ENCODE measurements around the gene DCXR.

DCXR gene

GRCh38 chr17:82003411-82004381 lies 33.8 kb downstream of the DCXR start:
- H3K27ac ChIP-seq = peak overlapping the region in 4 of 11 experiments; percentile 22 to 55 (median 30); a peak in 6 of 22 replicates
- H3K27me3 ChIP-seq = peaks cover 0 to 64% (median 11%) of the 10 kb centered on the region in 11 experiments; a peak in 14 of 22 replicates
- peak overlapping the region in 7 of 11 experiments; percentile 1 to 53 (median 24); a peak in 9 of 22 replicates for H3K9ac ChIP-seq
- H3K4me2 ChIP-seq = peak overlapping the region; percentile 45 to 99 (median 84)
- no peak for TF ChIP-seq Cebpa-rat (IDR thresholded peaks at IDR 0.05)
- H3K36me3 ChIP-seq = peaks cover 0 to 3% (median 0%) of the 10 kb centered on the region in 11 experiments; a peak in 1 of 22 replicates
- no peak overlapping the region; a peak in 1 of 20 replicates for H3K4me3 ChIP-seq
- no peaks in the 10 kb centered on the region for H3K9me3 ChIP-seq (replicated peaks in 1 of 11)
- H4K20me1 ChIP-seq = peaks cover 71 to 100% (median 91%) of the 10 kb centered on the region in 11 experiments; a peak in 21 of 22 replicates
- peaks cover 47 to 96% (median 87%) of the 10 kb centered on the region in 10 experiments for H3K4me1 ChIP-seq

GRCh38 chr17:82001571-82002056 lies 35.9 kb downstream of the DCXR start:
- peaks cover 0 to 50% (median 0%) of the 10 kb centered on the region in 11 experiments; a peak in 12 of 22 replicates for H3K27me3 ChIP-seq
- peaks cover 47 to 86% (median 80%) of the 10 kb centered on the region in 10 experiments for H3K4me1 ChIP-seq
- H3K9me3 ChIP-seq (replicated peaks in 1 of 11) = no peaks in the 10 kb centered on the region
- TF ChIP-seq Cebpa-rat (IDR thresholded peaks at IDR 0.05) = no peak
- peaks cover 0 to 11% (median 4%) of the 10 kb centered on the region in 11 experiments; a peak in 10 of 22 replicates for H3K36me3 ChIP-seq
- peaks cover 59 to 87% (median 76%) of the 10 kb centered on the region in 11 experiments; a peak in 21 of 22 replicates for H4K20me1 ChIP-seq
- H3K27ac ChIP-seq = no peak overlapping the region
- peak overlapping the region; percentile 62 to 99 (median 84) for H3K4me2 ChIP-seq
- peak overlapping the region in 1 of 10 experiments; percentile 35; a peak in 4 of 20 replicates for H3K4me3 ChIP-seq
- H3K9ac ChIP-seq = peak overlapping the region in 7 of 11 experiments; percentile 22 to 74 (median 41); a peak in 4 of 22 replicates

GRCh38 chr17:82000803-82001570 lies 36.5 kb downstream of the DCXR start:
- no peak overlapping the region for H3K27ac ChIP-seq
- peak overlapping the region; percentile 62 to 99 (median 84) for H3K4me2 ChIP-seq
- no peaks in the 10 kb centered on the region for H3K9me3 ChIP-seq (replicated peaks in 1 of 11)
- TF ChIP-seq Cebpa-rat (IDR thresholded peaks at IDR 0.05) = no peak
- peak overlapping the region in 9 of 11 experiments; percentile 22 to 74 (median 41); a peak in 15 of 22 replicates for H3K9ac ChIP-seq
- peaks cover 0 to 46% (median 0%) of the 10 kb centered on the region in 11 experiments; a peak in 12 of 22 replicates for H3K27me3 ChIP-seq
- H4K20me1 ChIP-seq = peaks cover 55 to 86% (median 70%) of the 10 kb centered on the region in 11 experiments; a peak in 21 of 22 replicates
- H3K4me3 ChIP-seq = peak overlapping the region in 4 of 10 experiments; percentile 4 to 44 (median 30); a peak in 7 of 20 replicates
- H3K36me3 ChIP-seq = peaks cover 0 to 15% (median 4%) of the 10 kb centered on the region in 11 experiments; a peak in 10 of 22 replicates
- H3K4me1 ChIP-seq = peaks cover 47 to 81% (median 79%) of the 10 kb centered on the region in 10 experiments

GRCh38 chr17:81999976-82000802 lies 37.3 kb downstream of the DCXR start:
- TF ChIP-seq Cebpa-rat (IDR thresholded peaks at IDR 0.05) = no peak
- Histone ChIP-seq H3K27me3 (peaks cover 0 to 46% (median 0%) of the 10 kb centered on the region in 11 experiments; a peak in 12 of 22 replicates), H3K9ac (peak overlapping the region in 8 of 11 experiments; percentile 30 to 74 (median 41); a peak in 14 of 22 replicates)

GRCh38 chr17:81999587-81999975 lies 37.9 kb downstream of the DCXR start:
- peak overlapping the region in 10 of 11 experiments; percentile 62 to 99 (median 86); a peak in 18 of 22 replicates for H3K4me2 ChIP-seq
- no peak overlapping the region for H3K4me3 ChIP-seq
- peaks cover 43 to 86% (median 62%) of the 10 kb centered on the region in 11 experiments; a peak in 21 of 22 replicates for H4K20me1 ChIP-seq
- H3K36me3 ChIP-seq = peaks cover 0 to 15% (median 5%) of the 10 kb centered on the region in 11 experiments; a peak in 10 of 22 replicates
- no peak overlapping the region for H3K27ac ChIP-seq
- no peak overlapping the region for H3K9ac ChIP-seq
- H3K27me3 ChIP-seq = peaks cover 0 to 43% (median 0%) of the 10 kb centered on the region in 11 experiments; a peak in 12 of 22 replicates
- H3K4me1 ChIP-seq = peaks cover 38 to 68% (median 65%) of the 10 kb centered on the region in 10 experiments
- no peak for TF ChIP-seq Cebpa-rat (IDR thresholded peaks at IDR 0.05)
- no peaks in the 10 kb centered on the region for H3K9me3 ChIP-seq (replicated peaks in 1 of 11)

More at GRCh38 chr17:81999976-82000802, 37.3 kb downstream of the DCXR start:
- H3K4me2 ChIP-seq = peak overlapping the region; percentile 62 to 99 (median 84)
- no peak overlapping the region for H3K4me3 ChIP-seq
- H4K20me1 ChIP-seq = peaks cover 47 to 86% (median 67%) of the 10 kb centered on the region in 11 experiments; a peak in 21 of 22 replicates
- peaks cover 44 to 74% (median 72%) of the 10 kb centered on the region in 10 experiments for H3K4me1 ChIP-seq
- H3K36me3 ChIP-seq = peaks cover 0 to 15% (median 4%) of the 10 kb centered on the region in 11 experiments; a peak in 10 of 22 replicates
- no peaks in the 10 kb centered on the region for H3K9me3 ChIP-seq (replicated peaks in 1 of 11)
- no peak overlapping the region for H3K27ac ChIP-seq

- no peak for TF ChIP-seq Cebpa-rat (IDR thresholded peaks at IDR 0.05)
- Histone ChIP-seq H3K9me3 (replicated peaks in 1 of 11) (no peaks in the 10 kb centered on the region), H3K4me3 (no peak overlapping the region), H3K9ac (peak overlapping the region in 2 of 11 experiments; percentile 0 to 18; a peak in 1 of 22 replicates), H3K27me3 (peaks cover 0 to 37% (median 0%) of the 10 kb centered on the region in 11 experiments; a peak in 12 of 22 replicates), H3K27ac (no peak overlapping the region), H3K4me1 (peaks cover 31 to 65% (median 60%) of the 10 kb centered on the region in 10 experiments), H4K20me1 (peaks cover 42 to 86% (median 62%) of the 10 kb centered on the region in 11 experiments; a peak in 21 of 22 replicates), H3K36me3 (peaks cover 0 to 22% (median 8%) of the 10 kb centered on the region in 11 experiments; a peak in 10 of 22 replicates), H3K4me2 (peak overlapping the region in 9 of 11 experiments; percentile 31 to 99 (median 88); a peak in 16 of 22 replicates)
Measured at GRCh38 chr17:81998691-81999438, 38.6 kb downstream of the DCXR start.
